ENCODE data around the gene PSMD13.

DNA sequence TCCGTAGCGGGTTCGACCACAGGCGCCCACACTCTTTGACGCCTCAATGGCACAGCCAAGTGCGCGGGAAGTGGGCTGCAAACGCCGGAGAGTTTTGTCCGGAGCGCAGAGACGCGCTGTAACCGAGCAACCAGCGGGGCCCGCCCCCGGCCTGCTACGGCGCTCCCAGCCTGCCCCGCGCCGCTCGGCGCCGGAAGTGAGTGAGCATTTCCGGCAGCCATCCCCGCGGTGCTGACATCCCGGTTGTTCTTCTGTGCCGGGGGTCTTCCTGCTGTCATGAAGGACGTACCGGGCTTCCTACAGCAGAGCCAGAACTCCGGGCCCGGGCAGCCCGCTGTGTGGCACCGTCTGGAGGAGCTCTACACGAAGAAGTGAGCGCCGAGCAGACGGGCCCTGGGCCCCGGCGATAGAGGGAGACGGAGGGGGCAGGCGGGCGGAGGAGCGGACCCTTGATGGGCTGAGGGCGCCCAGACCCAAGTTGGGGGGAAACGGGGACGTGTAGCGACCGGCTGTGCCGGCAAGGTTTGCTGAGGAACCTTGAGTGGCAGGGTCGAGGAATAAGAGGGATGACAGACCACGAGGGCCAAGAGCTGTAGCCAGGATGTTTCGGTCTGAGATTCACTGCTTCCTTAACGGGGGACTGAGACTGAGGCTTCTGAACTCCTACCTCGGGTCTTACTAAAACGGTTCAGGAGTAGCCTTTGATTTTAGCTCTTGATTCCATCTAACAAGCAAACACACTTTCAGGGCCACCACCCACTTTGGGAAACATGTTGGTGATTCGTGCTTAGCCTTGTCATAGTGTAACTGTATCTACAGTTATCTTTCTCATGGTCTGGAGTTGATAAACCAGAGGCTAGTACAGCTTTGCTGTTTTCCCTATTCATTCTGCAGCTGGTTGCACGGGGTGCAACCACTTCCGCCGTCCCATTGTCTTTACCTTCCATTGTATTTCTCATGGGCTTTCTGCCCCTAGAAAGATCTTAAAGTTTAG, at the start of gene PSMD13:
- TF ChIP-seq CTCF (IDR thresholded peaks at IDR 0.05): no peak
- peak; percentile 38 to 46 for TF ChIP-seq POLR2A (IDR thresholded peaks at IDR 0.05)
- TF ChIP-seq POLR2AphosphoS5 (IDR thresholded peaks at IDR 0.05): peak; percentile 53
- no peak for TF ChIP-seq EP300 (IDR thresholded peaks at IDR 0.05)
